ENCODE results near the gene IRX1.

The IRX1 gene

GRCh38 chr5:3606121-3606831 lies 10.6 kb downstream of the IRX1 start:
- no peak for DNase-seq
- no peak for TF ChIP-seq POLR2A (IDR thresholded peaks at IDR 0.05; ENCODE audit: low read length)

- DNase-seq = no peak
- TF ChIP-seq POLR2A (IDR thresholded peaks at IDR 0.05; ENCODE audit: low read length) (no peak), GATA1 (IDR thresholded peaks at IDR 0.05; ENCODE audit: low read depth, low read length) (no peak)
Measured at GRCh38 chr5:3607541-3608181, 12.0 kb downstream of the IRX1 start.

GRCh38 chr5:3609120-3609681 lies 13.6 kb downstream of the IRX1 start:
- no peak for DNase-seq
- TF ChIP-seq POLR2A (IDR thresholded peaks at IDR 0.05; ENCODE audit: low read length) (no peak), GATA1 (IDR thresholded peaks at IDR 0.05; ENCODE audit: low read depth, low read length) (no peak)

DNA sequence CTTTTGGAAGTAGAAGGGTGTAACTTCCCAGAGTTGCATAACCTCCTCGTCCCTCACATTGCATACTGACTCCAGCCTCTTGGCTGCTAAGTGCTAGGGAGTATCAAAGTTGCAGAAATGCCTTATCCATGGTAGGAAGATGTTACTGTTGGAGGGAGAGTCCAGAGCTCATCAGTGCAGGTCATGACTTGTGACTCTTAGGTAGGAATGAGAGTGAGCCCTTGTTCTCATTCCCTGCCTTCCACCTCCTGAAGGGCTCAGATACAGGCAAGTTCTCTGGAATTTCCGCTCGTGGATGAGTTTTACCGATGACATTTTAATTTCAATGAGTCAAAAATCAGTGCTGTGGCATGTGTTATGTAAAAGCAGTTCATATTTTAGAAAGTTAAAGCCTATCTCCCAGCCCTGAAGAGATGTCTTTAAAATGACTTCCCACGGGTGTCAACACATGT lies 17.0 kb downstream of the IRX1 start:
- DNase-seq = no peak
- TF ChIP-seq GATA1 (IDR thresholded peaks at IDR 0.05; ENCODE audit: low read depth, low read length) = no peak
- TF ChIP-seq POLR2A (IDR thresholded peaks at IDR 0.05; ENCODE audit: low read length) = no peak

- TF ChIP-seq GATA1 (IDR thresholded peaks at IDR 0.05; ENCODE audit: low read depth, low read length) = no peak
- no peak for TF ChIP-seq POLR2A (IDR thresholded peaks at IDR 0.05; ENCODE audit: low read length)
- no peak for DNase-seq
Measured at GRCh38 chr5:3613726-3614125, 18.1 kb downstream of the IRX1 start.

DNA sequence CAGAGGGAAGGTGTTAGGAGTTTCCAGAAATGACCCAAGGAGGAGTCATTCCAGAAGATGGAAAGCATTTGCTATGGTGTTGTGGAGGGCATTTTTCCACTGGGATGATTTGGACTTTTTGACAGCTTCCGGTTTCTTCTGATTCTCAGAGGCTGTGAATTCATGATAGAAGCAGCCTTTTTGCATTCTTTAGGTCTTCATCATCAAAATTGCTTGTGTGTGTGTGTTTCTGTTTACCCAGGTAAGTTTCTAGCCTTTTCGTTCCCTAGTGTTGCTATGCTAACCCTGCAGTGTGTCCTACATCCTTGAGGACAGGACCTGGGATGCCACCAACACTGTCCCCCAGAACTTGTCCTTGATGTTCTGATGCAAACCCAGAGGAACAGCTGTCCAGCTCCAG lies 19.6 kb downstream of the IRX1 start:
- TF ChIP-seq GATA1 (IDR thresholded peaks at IDR 0.05; ENCODE audit: low read depth, low read length) (no peak), POLR2A (IDR thresholded peaks at IDR 0.05; ENCODE audit: low read length) (no peak)
- DNase-seq = no peak

DNA sequence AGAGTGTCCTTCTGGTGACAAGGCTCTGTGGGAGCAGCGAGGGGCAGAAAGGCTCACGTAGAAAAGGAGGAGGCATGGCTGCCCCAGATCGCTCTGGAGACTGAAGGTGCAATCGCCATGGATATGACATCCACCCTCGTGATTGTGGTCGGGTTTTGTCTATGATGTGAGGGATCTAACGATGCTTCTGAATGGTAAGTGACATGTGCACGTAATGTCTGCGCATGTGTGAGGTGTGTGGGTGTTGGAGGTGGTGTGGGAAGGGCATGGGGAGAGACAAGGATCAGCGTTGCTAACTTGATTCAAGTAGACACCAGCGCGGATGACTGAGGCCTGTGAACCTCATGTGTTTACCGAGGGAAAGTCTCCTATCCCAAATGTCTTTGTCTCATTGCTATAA lies 20.2 kb downstream of the IRX1 start:
- TF ChIP-seq POLR2A (IDR thresholded peaks at IDR 0.05; ENCODE audit: low read length) (no peak), GATA1 (IDR thresholded peaks at IDR 0.05; ENCODE audit: low read depth, low read length) (no peak)

GRCh38 chr5:3619579-3619978 lies 23.9 kb downstream of the IRX1 start:
- no peak for DNase-seq
- no peak for TF ChIP-seq GATA1 (IDR thresholded peaks at IDR 0.05; ENCODE audit: low read depth, low read length)
- TF ChIP-seq POLR2A (IDR thresholded peaks at IDR 0.05; ENCODE audit: low read length) = no peak

More for the DNA sequence above, 20.2 kb downstream of the IRX1 start:
- no peak for DNase-seq

DNA sequence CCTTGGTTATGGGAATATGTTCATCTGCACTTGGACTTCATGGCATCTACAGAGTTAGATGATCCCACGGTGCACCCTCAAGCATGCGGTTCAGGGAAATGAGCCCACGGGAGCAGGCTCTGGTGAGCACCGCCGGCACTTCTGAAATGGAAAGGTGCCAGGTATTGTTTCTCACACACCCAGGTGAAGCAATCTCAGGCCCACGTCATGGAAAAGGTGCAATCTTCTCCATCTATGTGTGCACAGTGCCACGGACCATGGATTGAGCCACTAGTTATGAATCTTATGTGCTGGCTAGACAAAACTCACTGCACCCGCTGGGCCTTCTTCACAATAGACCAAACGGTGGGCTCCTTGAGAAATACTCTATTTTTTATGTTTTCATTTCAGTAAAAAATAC lies 27.3 kb downstream of the IRX1 start:
- DNase-seq = no peak
- TF ChIP-seq POLR2A (IDR thresholded peaks at IDR 0.05; ENCODE audit: low read length) = no peak
- TF ChIP-seq GATA1 (IDR thresholded peaks at IDR 0.05; ENCODE audit: low read depth, low read length) = no peak

DNA sequence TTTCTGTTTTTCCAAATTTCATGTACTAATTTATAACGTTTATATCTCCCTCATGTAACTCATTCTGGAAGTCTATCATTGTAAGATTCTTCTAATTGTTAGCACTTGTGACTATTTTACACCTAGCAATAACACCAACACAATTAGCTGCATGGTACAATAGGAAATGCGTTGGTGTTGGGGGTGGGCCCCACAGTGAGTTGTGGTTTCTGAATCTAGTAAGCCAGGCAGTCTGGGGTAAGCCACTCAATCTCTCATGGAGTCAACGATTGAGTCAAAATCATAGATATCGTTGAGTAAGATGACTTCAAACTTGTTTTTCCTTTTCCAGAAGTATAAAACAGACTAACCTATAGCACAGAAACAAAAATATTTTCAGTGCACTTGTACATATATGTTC lies 30.0 kb downstream of the IRX1 start:
- no peak for DNase-seq
- TF ChIP-seq GATA1 (IDR thresholded peaks at IDR 0.05; ENCODE audit: low read depth, low read length) (no peak), POLR2A (IDR thresholded peaks at IDR 0.05; ENCODE audit: low read length) (no peak)

DNA sequence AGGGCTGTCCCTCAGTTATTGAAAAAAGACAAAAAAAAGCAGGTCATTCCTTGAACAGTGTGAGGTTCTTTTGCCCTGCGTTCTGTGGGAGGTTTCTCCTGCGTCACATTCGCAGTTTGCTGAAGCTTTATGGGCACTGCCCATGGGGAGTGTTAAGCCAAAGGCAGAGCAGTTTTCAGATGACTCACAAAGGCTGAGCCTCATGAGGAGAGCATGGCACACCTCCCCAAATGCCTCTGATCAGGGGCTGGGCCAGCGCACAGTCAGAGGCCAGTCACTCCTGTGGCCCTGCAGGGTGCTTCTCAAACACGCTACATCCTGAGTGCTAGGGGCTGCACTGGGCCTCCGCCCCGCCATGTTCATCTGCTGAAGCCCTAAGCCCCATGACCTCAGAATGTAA lies 38.4 kb downstream of the IRX1 start:
- TF ChIP-seq GATA1 (IDR thresholded peaks at IDR 0.05; ENCODE audit: low read depth, low read length) (no peak), POLR2A (IDR thresholded peaks at IDR 0.05; ENCODE audit: low read length) (no peak)

DNA sequence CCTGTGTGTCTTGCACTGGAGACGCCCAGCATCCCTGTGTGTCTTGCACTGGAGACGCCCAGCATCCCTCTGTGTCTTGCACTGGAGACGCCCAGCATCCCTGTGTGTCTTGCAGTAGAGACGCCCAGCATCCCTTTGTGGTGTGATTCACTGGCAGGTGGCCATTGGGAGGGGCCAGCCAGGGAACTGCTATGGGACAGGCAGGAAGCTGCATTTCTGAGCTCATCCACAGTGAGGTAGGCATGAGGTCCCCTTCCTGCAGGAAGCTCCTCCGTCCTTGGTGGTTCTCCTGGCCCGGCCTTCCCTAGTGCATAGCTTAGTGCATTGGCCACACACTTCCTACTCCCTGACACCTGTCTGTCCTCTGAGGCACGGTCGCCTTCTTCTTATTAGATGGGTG lies 43.5 kb downstream of the IRX1 start:
- TF ChIP-seq POLR2A (IDR thresholded peaks at IDR 0.05; ENCODE audit: low read length) (no peak), GATA1 (IDR thresholded peaks at IDR 0.05; ENCODE audit: low read depth, low read length) (no peak)
- DNase-seq = no peak

More for the DNA sequence above, 38.4 kb downstream of the IRX1 start:
- DNase-seq = no peak

DNA sequence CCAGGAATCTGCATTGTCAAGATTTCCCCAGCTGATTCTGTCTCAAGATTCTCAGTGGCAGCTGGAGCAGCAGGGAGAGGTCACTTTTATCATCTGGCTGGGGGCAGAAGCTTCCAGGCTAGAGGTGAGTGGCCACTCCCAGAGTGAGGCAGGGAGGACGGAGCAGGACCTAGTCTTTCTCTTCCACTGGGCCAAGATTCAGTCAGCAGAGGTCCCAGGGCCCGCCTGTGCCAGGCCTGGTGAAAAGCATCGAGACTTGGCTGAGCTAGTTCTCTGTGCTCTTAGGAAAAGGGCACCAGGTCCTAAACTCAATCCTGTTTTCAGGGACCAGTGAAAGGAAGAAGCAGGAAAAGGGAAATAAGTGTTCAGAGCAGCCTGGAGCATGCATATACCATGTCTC lies 46.6 kb downstream of the IRX1 start:
- DNase-seq = no peak
- TF ChIP-seq GATA1 (IDR thresholded peaks at IDR 0.05; ENCODE audit: low read depth, low read length) = no peak
- no peak for TF ChIP-seq POLR2A (IDR thresholded peaks at IDR 0.05; ENCODE audit: low read length)

- no peak for DNase-seq
- no peak for TF ChIP-seq POLR2A (IDR thresholded peaks at IDR 0.05; ENCODE audit: low read length)
- no peak for TF ChIP-seq GATA1 (IDR thresholded peaks at IDR 0.05; ENCODE audit: low read depth, low read length)
Measured at GRCh38 chr5:3650320-3650719, 54.7 kb downstream of the IRX1 start.

DNA sequence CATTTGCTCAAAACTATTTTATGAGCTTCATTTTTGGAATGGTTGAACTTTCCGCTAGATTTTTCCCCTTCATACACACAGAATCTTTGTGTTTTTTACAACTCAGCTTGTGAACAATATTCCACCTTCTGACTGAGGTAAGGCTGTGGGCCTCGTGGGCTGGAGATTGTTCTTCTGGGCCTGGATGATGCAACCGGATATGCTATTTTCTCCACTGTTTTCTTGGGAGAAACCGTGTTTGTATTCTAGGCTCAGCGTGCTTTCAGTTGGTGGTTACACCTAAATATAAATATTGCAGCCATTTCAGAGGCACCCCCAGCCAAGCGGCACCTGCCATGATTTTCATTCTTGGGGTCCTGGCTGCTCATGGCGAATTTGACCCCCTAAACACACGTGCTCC lies 55.2 kb downstream of the IRX1 start:
- no peak for TF ChIP-seq POLR2A (IDR thresholded peaks at IDR 0.05; ENCODE audit: low read length)
- no peak for TF ChIP-seq GATA1 (IDR thresholded peaks at IDR 0.05; ENCODE audit: low read depth, low read length)
- no peak for DNase-seq

All from erythroblast (primary cell).